HEK293 (cell line): Measurements from ENCODE around the gene CA11.

Experiments
- TF ChIP-seq, protein P1 (sequence below): fragments of 450-650 bp; formaldehyde crosslinking; IDR thresholded peaks from 2 replicates; pipeline ENCODE4 v1.5.1; 2016; ENCODE audit warnings: missing biosample characterization, missing genetic modification characterization
- TF ChIP-seq, protein P2 (sequence below): fragments of 450-650 bp; formaldehyde crosslinking; IDR thresholded peaks from 2 replicates; pipeline ENCODE4 v1.5.1; 2016; ENCODE audit warnings: missing biosample characterization, missing genetic modification characterization

GRCh38 chr19:48598996-48599700 lies 46.8 kb downstream of the CA11 start:
- TF ChIP-seq, protein P1, sequence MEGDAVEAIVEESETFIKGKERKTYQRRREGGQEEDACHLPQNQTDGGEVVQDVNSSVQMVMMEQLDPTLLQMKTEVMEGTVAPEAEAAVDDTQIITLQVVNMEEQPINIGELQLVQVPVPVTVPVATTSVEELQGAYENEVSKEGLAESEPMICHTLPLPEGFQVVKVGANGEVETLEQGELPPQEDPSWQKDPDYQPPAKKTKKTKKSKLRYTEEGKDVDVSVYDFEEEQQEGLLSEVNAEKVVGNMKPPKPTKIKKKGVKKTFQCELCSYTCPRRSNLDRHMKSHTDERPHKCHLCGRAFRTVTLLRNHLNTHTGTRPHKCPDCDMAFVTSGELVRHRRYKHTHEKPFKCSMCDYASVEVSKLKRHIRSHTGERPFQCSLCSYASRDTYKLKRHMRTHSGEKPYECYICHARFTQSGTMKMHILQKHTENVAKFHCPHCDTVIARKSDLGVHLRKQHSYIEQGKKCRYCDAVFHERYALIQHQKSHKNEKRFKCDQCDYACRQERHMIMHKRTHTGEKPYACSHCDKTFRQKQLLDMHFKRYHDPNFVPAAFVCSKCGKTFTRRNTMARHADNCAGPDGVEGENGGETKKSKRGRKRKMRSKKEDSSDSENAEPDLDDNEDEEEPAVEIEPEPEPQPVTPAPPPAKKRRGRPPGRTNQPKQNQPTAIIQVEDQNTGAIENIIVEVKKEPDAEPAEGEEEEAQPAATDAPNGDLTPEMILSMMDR (tag by site-specific recombination): no peak
- TF ChIP-seq, protein P2, sequence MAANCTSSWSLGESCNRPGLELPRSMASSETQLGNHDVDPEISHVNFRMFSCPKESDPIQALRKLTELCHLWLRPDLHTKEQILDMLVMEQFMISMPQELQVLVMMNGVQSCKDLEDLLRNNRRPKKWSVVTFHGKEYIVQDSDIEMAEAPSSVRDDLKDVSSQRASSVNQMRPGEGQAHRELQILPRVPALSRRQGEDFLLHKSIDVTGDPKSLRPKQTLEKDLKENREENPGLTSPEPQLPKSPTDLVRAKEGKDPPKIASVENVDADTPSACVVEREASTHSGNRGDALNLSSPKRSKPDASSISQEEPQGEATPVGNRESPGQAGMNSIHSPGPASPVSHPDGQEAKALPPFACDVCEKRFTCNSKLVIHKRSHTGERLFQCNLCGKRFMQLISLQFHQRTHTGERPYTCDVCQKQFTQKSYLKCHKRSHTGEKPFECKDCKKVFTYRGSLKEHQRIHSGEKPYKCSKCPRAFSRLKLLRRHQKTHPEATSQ: no peak
